CD4-positive, alpha-beta T cell treated with Interferon gamma for 1 hour (primary cell): ENCODE results near the gene WWTR1.

ENCODE experiments used
- DNase-seq: peaks from one replicate; pipeline ENCODE4 v3.0.0-alpha.2; 2020

The WWTR1 gene

DNA sequence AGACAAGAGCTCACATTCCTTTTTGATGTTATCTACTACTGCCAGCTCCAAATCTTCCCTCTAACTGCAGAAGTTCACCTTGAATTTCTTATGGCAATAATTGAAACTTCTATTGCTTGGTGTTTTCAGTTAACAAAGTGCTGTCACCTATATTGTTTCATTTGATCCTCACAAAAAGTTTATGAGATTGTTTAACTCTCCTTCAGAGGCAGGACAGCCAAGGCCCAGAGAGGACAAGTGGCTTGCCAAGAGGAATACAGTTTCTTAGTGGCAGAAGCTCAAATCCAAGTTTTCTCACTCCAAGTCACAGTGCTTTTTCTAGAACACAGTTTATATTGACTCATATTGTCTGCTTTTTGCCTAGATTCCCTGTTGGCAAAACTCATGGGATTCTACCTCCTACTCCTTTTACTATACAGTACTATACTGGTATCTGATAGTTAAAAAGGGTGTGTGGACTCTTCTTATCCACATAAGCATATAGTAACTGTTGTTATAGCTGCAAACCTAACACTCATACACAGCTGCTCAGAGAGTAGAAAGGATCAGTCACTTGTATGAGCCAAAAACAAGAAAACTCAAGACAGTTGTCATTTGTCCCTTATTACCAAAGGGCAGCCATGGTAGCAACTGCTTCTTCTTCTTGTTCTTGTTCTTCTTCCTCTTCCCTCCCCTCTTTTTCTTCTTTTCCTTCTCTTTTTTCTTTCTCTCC, 167.4 kb downstream of the WWTR1 start:
- DNase-seq = no peak

GRCh38 chr3:149489060-149489690, 168.7 kb downstream of the WWTR1 start:
- DNase-seq = no peak

DNA sequence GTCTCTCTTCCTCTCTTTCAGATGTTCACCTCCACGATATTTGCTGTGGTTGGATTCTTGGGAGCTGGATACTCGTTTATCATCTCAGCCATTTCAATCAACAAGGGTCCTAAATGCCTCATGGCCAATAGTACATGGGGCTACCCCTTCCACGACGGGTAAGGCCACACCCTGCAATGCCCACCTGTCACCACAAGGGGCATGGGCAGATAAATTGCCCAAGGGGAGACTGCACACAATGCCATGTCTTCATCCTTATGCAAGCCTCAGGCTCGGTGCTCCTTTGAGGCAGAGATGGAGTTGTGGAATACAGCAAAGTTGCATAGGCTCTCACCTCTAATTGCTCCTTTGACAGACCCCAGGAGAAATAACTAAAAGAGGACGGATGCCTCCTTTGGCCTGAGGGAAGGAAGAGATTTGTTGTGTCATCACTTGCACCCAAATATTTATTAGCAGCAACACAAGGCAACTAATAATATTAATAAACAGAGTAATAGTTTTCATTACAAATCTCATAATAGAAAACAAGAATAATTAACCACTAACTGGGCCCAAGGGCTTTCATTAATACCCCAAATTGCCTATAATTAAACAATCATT, 170.1 kb downstream of the WWTR1 start:
- no peak for DNase-seq

GRCh38 chr3:149486726-149487125, 171.1 kb downstream of the WWTR1 start:
- no peak for DNase-seq

DNA sequence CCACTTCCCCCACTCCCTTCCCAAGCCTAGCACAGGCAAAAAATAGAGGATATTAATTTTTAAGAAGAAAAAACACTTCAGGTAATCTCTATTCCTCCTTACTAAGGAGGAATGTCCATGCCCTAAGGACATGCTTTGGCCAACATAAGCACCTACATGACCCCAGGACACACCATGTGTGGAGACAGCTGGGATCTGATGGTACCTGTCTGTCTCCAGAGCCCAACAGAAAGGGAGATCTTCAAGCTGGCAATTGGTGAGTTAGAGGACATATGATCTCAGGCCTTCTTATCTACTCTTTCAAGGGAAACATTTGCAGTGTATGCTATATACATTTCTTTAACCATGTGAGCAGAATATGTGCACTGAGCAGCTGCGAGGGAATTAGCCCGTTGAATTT, 176.3 kb downstream of the WWTR1 start:
- no peak for DNase-seq

DNA sequence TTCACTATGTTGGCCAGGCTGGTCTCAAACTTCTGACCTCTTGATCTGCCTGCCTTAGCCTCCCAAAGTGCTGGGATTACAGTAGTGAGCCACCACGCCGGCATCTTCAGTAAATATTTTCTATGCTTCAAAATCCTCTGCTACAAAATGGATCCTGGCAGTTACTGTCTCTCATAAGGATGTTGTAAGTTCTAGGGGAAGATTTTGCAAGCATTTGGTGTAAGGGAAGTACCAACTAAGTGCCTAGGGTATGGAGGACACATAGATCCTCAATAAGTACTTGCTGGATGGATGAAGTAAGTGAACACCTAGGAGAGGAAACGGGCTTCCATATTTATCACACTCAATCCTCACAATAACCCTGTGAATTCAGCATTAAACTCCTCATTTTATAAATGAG, 176.8 kb downstream of the WWTR1 start:
- no peak for DNase-seq

- peak; percentile 41 for DNase-seq
Observed at GRCh38 chr3:149480326-149481017, 177.4 kb downstream of the WWTR1 start.

GRCh38 chr3:149479621-149480325, 178.1 kb downstream of the WWTR1 start:
- DNase-seq = no peak

GRCh38 chr3:149476225-149476624, 181.6 kb downstream of the WWTR1 start:
- DNase-seq = peak; percentile 8

- no peak for DNase-seq
Observed at GRCh38 chr3:149475451-149476060, 182.3 kb downstream of the WWTR1 start.

GRCh38 chr3:149474250-149474817, 183.5 kb downstream of the WWTR1 start, which contains the start of gene TM4SF4:
Gene TM4SF4 (plus strand): TSS chr3:149474697. CDS start chr3:149474878, 181 bp downstream.
- DNase-seq = no peak

- DNase-seq = peak; percentile 37
Observed at GRCh38 chr3:149473357-149474249, 184.2 kb downstream of the WWTR1 start.

GRCh38 chr3:149472030-149472797, 185.6 kb downstream of the WWTR1 start:
- DNase-seq = no peak

DNA sequence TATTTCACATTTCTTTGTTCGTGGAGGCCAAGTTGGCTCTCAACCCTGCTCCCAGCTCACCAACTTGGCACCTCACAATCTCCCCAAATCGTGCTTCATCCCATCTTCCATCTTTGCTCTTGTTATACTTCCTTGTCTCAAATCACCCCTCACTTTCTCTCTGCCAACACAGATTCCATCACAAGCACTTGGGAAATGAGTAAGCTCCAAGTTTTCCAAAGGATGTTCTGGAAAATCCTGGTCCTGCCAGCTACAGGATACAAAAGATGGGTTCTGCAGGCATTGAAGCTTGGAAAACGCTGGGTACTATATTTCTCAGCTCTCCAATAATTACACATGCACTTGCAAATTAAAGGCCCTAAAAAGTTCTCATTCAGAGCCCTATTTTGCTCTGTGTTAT, 187.4 kb downstream of the WWTR1 start:
- DNase-seq = no peak

DNA sequence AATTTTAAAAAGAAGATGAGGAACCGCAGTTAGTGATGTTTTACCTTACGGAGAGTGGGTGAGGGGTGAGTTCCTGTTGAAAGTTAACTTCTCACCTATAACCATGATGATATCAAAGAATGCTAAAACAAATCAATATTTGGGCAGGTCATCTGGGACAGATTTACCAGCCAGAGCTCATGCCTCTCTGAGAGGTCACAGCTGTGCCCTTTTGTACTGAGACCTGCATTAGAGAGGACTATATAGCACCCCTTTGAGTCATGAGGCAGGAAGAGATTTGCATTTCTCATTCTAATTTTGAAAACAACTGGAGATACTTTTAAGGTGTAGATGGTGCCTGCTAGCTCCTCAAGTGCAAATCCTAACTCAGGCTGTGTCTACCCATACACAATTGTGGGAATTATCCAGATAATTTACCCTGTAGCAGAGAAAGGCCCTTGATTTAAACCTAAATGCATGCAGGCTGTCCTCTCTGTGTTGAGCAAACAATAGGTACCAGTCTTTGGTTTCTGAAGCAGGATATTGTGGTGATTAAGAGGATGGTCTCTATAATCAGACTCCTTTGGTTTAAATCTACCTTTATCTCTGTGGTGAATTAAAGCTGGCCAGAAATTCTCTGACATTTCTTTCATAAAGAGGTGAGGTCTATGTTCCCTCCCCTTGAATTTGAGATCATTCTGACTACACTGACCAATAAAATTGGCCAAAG, 189.2 kb downstream of the WWTR1 start:
- no peak for DNase-seq
